Glutamatergic neuron (in vitro differentiated cells): ENCODE results near the gene RBBP8NL. TPM values are rescaled to one million over a fixed set of nuclear protein-coding genes. Genes with fewer than 3 reads are reported as not detected.

Source experiments
- DNase-seq: peaks from one replicate; pipeline ENCODE4 v3.0.0; 2022
- H3K27ac Mint-ChIP-seq: one replicate; pipeline ENCODE4 v1.8.0; 2020; ENCODE audit warnings: mild to moderate bottlenecking, mixed read lengths, inconsistent platforms; ENCODE audit not compliant: unreplicated experiment
- H3K27me3 Mint-ChIP-seq: one replicate; pipeline ENCODE4 v1.8.0; 2020; ENCODE audit warnings: mild to moderate bottlenecking, moderate library complexity, mixed read lengths, inconsistent platforms; ENCODE audit not compliant: unreplicated experiment
- H3K36me3 Mint-ChIP-seq: one replicate; pipeline ENCODE4 v1.8.0; 2020; ENCODE audit warnings: mild to moderate bottlenecking, mixed read lengths, inconsistent platforms; ENCODE audit not compliant: unreplicated experiment
- H3K4me1 Mint-ChIP-seq: one replicate; pipeline ENCODE4 v1.8.0; 2020; ENCODE audit warnings: mild to moderate bottlenecking, low read depth, mixed read lengths, inconsistent platforms; ENCODE audit not compliant: unreplicated experiment
- H3K4me3 Mint-ChIP-seq: one replicate; pipeline ENCODE4 v1.8.0; 2020; ENCODE audit warnings: mild to moderate bottlenecking, mixed read lengths, inconsistent platforms; ENCODE audit not compliant: unreplicated experiment
- H3K9me3 Mint-ChIP-seq: one replicate; pipeline ENCODE4 v1.8.0; 2020; ENCODE audit warnings: mild to moderate bottlenecking, moderate library complexity, mixed read lengths, inconsistent platforms; ENCODE audit not compliant: unreplicated experiment
- total RNA-seq: library from RNA; stranded (reverse); fragmentation: NEBNext Ultra II Directional; extraction: Animal tissue kit (Norgen Biotek cat#: 25700); gene quantifications from one replicate; pipeline ENCODE4 v1.2.1, GENCODE V29; 2021; ENCODE audit not compliant: unreplicated experiment
- TF ChIP-seq, protein P1 (sequence below): fragments of 200-600 bp; sonication (generic); IDR thresholded peaks from one replicate; pipeline ENCODE4 v1.5.0; 2021; ENCODE audit not compliant: partially characterized antibody, unreplicated experiment

The RBBP8NL gene
- total RNA-seq, 1 donor from 2014 or later: not detected

DNA sequence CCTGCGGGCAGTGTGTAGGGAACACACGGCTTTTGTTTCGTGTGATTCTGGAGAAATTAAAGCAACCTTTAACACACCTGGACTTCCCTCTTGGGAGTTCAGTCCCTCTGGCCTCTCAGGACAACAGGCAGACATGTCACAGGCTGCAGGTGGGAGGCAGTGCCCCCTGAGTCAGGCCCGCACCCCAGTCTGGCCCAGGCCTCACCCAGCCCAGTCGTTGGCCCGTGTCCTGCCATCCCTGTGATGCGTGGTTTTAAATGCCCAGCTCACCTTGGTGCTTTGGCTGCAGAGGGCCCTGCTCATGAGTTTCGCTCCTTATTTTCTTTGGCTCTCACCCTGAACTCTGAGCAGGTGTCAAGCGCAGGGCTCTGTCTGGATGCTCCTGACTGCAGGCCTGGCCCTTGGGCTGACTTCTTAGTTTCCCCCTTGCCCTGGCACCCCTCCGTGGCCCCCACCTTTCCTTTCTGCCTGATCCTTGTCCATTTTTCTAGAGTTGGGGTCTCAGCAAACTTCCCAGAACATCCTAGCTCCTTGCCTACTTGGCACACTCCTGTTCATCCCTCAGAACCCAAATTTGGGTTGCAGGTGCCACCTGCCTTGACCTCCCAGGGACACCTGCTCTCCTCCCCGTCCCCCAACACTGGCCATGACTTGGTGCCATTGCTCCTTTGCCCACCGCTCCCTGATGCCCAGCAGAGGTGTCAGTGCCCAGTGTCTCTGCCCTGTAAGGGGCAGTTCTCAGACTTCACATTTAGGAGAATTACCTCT is 18.1 kb downstream of the RBBP8NL start:
- TF ChIP-seq, protein P1, sequence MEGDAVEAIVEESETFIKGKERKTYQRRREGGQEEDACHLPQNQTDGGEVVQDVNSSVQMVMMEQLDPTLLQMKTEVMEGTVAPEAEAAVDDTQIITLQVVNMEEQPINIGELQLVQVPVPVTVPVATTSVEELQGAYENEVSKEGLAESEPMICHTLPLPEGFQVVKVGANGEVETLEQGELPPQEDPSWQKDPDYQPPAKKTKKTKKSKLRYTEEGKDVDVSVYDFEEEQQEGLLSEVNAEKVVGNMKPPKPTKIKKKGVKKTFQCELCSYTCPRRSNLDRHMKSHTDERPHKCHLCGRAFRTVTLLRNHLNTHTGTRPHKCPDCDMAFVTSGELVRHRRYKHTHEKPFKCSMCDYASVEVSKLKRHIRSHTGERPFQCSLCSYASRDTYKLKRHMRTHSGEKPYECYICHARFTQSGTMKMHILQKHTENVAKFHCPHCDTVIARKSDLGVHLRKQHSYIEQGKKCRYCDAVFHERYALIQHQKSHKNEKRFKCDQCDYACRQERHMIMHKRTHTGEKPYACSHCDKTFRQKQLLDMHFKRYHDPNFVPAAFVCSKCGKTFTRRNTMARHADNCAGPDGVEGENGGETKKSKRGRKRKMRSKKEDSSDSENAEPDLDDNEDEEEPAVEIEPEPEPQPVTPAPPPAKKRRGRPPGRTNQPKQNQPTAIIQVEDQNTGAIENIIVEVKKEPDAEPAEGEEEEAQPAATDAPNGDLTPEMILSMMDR: no peak
- H3K36me3 Mint-ChIP-seq: no peaks in the 10 kb centered on the region
- peaks cover 5% of the 10 kb centered on the region for H3K27me3 Mint-ChIP-seq
- no peak overlapping the region for H3K27ac Mint-ChIP-seq
- no peak for DNase-seq
- peaks cover 7% of the 10 kb centered on the region for H3K4me1 Mint-ChIP-seq
- H3K9me3 Mint-ChIP-seq: no peaks in the 10 kb centered on the region
- H3K4me3 Mint-ChIP-seq: no peak overlapping the region

DNA sequence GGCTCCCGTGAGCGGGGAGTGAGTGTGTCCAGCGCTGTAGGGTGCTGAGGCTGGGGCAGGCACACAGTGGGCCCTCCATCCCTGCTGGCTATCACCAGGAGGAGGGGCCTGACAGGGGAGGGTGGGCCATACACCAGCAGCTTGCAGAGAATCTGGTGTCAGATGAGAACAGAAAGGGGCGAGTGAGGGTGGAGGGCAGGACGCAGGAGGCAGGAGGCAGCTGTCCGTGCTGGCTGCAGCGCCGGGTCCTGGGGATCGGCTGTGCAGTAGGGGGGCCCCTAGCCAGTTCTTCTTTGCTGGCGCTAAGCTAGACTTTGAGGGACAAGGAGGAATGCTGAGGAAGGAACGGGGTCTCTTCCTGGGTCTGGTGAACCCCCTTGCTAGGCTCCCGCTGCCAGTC is 18.7 kb downstream of the RBBP8NL start:
- Mint-ChIP-seq H3K9me3 (no peaks in the 10 kb centered on the region), H3K36me3 (no peaks in the 10 kb centered on the region), H3K27ac (peak overlapping the region; percentile 68), H3K4me1 (peaks cover 10% of the 10 kb centered on the region), H3K27me3 (peaks cover 5% of the 10 kb centered on the region), H3K4me3 (no peak overlapping the region)
- DNase-seq: no peak
- TF ChIP-seq, protein P1: no peak

DNA sequence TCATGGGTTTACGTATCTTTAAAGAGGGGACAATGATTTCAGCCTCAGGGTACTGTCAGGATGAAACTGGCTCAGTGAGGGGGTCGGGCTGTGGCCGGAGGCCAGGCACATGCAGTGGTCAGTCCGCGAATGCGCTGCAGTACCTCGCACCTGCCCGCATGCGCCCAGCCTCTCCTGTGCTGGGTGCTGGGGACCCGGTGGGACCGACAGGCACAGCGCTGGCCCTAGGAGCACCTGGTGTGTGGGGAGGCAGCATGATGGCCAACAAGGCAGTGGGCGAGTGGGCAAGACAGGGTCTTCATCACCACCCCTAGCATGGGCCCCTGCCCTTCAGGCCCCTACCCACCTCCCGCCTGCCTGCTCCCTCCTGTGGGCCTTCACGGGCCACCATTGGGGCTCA is 19.3 kb downstream of the RBBP8NL start:
- H3K9me3 Mint-ChIP-seq: no peaks in the 10 kb centered on the region
- no peaks in the 10 kb centered on the region for H3K36me3 Mint-ChIP-seq
- H3K27me3 Mint-ChIP-seq: peaks cover 5% of the 10 kb centered on the region
- TF ChIP-seq, protein P1: no peak
- peak; percentile 16 for DNase-seq
- H3K27ac Mint-ChIP-seq: peak overlapping the region; percentile 48
- H3K4me1 Mint-ChIP-seq: peaks cover 12% of the 10 kb centered on the region
- H3K4me3 Mint-ChIP-seq: no peak overlapping the region

DNA sequence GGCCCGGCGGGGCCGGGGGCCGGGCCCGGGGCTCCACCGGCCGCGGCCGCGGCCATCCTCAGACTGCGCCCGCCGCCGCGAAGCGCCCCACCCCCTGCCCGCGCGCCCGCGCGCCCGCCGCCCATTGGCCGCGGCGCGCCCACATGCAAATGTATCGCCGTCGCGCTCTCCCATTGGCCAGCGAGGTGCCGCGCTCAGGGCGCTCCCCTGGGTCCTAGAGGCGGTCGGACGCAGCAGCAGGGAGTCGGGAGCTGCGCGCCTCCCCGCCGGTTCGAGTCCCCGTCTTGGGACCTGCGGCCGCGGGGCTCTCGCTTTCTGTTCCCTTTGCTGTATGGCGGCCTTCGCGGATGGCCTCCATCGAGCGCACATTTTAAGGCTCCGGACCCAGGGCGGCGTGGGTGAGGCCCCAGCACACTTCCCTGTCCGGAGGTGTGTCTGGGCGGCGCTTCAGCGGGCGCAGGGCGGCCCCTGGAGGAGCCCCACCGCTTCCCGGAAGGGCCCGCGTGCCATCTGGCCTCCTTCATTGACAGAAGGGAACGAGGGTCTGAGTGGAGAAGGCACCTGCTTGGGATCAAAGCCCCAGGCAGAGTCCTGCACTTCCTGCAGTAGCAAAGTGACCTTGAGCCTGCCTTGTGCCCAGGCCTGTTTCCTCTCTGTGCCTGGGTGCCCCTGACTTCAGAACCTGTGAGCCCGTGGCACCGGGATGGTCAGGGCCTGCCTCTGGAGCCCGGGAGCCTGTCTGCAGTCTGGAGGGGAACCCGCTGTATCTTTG is 19.9 kb downstream of the RBBP8NL start, which contains the start of gene CABLES2:
Gene CABLES2 (minus strand): TSS at position 65 of the 772 bp plus-strand sequence. CDS start 9 bp downstream, at position 56.
- peak within 1 kb of the TSS; percentile 55 for H3K27ac Mint-ChIP-seq

More for the DNA sequence above, 19.9 kb downstream of the RBBP8NL start, which contains the start of gene CABLES2:
- Mint-ChIP-seq H3K4me1 (peaks cover 14% of the 10 kb centered on the region), H3K36me3 (no peaks in the 10 kb centered on the region), H3K9me3 (no peaks in the 10 kb centered on the region), H3K27me3 (peaks cover 5% of the 10 kb centered on the region), H3K4me3 (peak within 1 kb of the TSS; percentile 80)
- TF ChIP-seq, protein P1: no peak
- peak; percentile 95 for DNase-seq
